Ishikawa (cell line): Measurements from ENCODE around the gene CEP131.

Experiments
- CEBPB ChIP-seq: IDR thresholded peaks from 2 replicates; pipeline ENCODE4 v1.6.1; 2012
- CREB1 ChIP-seq: IDR thresholded peaks from 2 replicates; pipeline ENCODE4 v1.6.1; 2012; ENCODE audit warnings: low read depth
- EGR1 ChIP-seq: IDR thresholded peaks from 2 replicates; pipeline ENCODE4 v1.6.1; 2012
- EP300 ChIP-seq: IDR thresholded peaks from 2 replicates; pipeline ENCODE4 v1.6.1; 2012; ENCODE audit warnings: borderline replicate concordance
- FOXM1 ChIP-seq: IDR thresholded peaks from 2 replicates; pipeline ENCODE4 v1.6.1; 2012; ENCODE audit warnings: low read depth, borderline replicate concordance
- MAX ChIP-seq: IDR thresholded peaks from 2 replicates; pipeline ENCODE4 v1.6.1; 2012
- NFIC ChIP-seq: IDR thresholded peaks from 2 replicates; pipeline ENCODE4 v1.6.1; 2012
- RAD21 ChIP-seq: IDR thresholded peaks from 2 replicates; pipeline ENCODE4 v1.6.1; 2012; ENCODE audit warnings: low read depth
- REST ChIP-seq: IDR thresholded peaks from 2 replicates; pipeline ENCODE4 v1.6.1; 2012; ENCODE audit warnings: low read depth, mild to moderate bottlenecking
- TAF1 ChIP-seq: IDR thresholded peaks from 2 replicates; pipeline ENCODE4 v1.6.1; 2012; ENCODE audit warnings: low read depth, mild to moderate bottlenecking
- TCF12 ChIP-seq: IDR thresholded peaks from 2 replicates; pipeline ENCODE4 v1.6.1; 2012; ENCODE audit warnings: low read depth
- TEAD4 ChIP-seq: IDR thresholded peaks from 2 replicates; pipeline ENCODE4 v1.6.1; 2012
- USF1 ChIP-seq: IDR thresholded peaks from 2 replicates; pipeline ENCODE4 v1.6.1; 2012
- YY1 ChIP-seq: IDR thresholded peaks from 2 replicates; pipeline ENCODE4 v1.6.1; 2012; ENCODE audit warnings: low read depth
- ZBTB7A ChIP-seq: IDR thresholded peaks from 2 replicates; pipeline ENCODE4 v1.6.1; 2012; ENCODE audit warnings: low read depth

Gene CEP131

GRCh38 chr17:81165246-81166032, 57.3 kb downstream of the CEP131 start, which contains the start of gene PVALEF:
Gene PVALEF (plus strand): TSS chr17:81165507. CDS start chr17:81181227, 15,720 bp downstream.
- no peak for TF ChIP-seq YY1
- TF ChIP-seq TEAD4: no peak
- 0 out of 2 replicates have a peak, but pooled peaks have one; percentile 24 for TF ChIP-seq ZBTB7A

GRCh38 chr17:81164371-81165245, 58.2 kb downstream of the CEP131 start:
- TF ChIP-seq CEBPB: no peak
- TF ChIP-seq ZBTB7A: no peak
- no peak for TF ChIP-seq FOXM1
- no peak for TF ChIP-seq RAD21
- no peak for TF ChIP-seq TEAD4
- TF ChIP-seq REST: no peak

- TF ChIP-seq EGR1 (no peak), CREB1 (no peak), REST (no peak), EP300 (no peak), YY1 (no peak), USF1 (no peak), FOXM1 (no peak), TAF1 (no peak), CEBPB (no peak), TEAD4 (no peak), NFIC (no peak), MAX (no peak), ZBTB7A (no peak), TCF12 (no peak), RAD21 (no peak)
Measured at GRCh38 chr17:81163703-81164370, 58.9 kb downstream of the CEP131 start.

GRCh38 chr17:81163051-81163695, 59.6 kb downstream of the CEP131 start:
- TF ChIP-seq FOXM1: no peak
- no peak for TF ChIP-seq TAF1
- no peak for TF ChIP-seq REST
- TF ChIP-seq RAD21: no peak
- TF ChIP-seq TCF12: no peak
- TF ChIP-seq NFIC: no peak
- TF ChIP-seq ZBTB7A: no peak
- no peak for TF ChIP-seq USF1
- no peak for TF ChIP-seq CEBPB
- no peak for TF ChIP-seq TEAD4
- TF ChIP-seq EP300: no peak
- no peak for TF ChIP-seq CREB1
- no peak for TF ChIP-seq MAX
- TF ChIP-seq YY1: no peak
- no peak for TF ChIP-seq EGR1
